IPS DF 19.7 (cell line): Measurements from ENCODE around the gene GPHN.

Experiments used
- DNase-seq: peaks from one replicate; pipeline ENCODE4 v3.0.0-alpha.2; 2013; ENCODE audit warnings: low read depth, low spot score

The GPHN gene

GRCh38 chr14:67045440-67045839, 537.5 kb downstream of the GPHN start:
- no peak for DNase-seq

- no peak for DNase-seq
These were observed 542.9 kb downstream of the GPHN start for GRCh38 chr14:67050896-67051295.

GRCh38 chr14:67056684-67057083, 548.7 kb downstream of the GPHN start:
- no peak for DNase-seq

GRCh38 chr14:67059596-67059995, 551.6 kb downstream of the GPHN start:
- no peak for DNase-seq

GRCh38 chr14:67060546-67060945, 552.6 kb downstream of the GPHN start:
- DNase-seq, result no peak

- peak; percentile 28 for DNase-seq
These were observed 559.3 kb downstream of the GPHN start for GRCh38 chr14:67067070-67067814.

GRCh38 chr14:67068251-67068650, 560.3 kb downstream of the GPHN start:
- no peak for DNase-seq

GRCh38 chr14:67071506-67071905, 563.6 kb downstream of the GPHN start:
- DNase-seq, result no peak

- no peak for DNase-seq
These were observed 570.0 kb downstream of the GPHN start for GRCh38 chr14:67077921-67078320.

- no peak for DNase-seq
These were observed 571.9 kb downstream of the GPHN start for GRCh38 chr14:67079846-67080245.

- no peak for DNase-seq
These were observed 600.3 kb downstream of the GPHN start for GRCh38 chr14:67108230-67108629.

GRCh38 chr14:67111022-67111421, 603.1 kb downstream of the GPHN start:
- no peak for DNase-seq

- DNase-seq, result no peak
These were observed 604.4 kb downstream of the GPHN start for GRCh38 chr14:67112344-67112743.

GRCh38 chr14:67127174-67127573, 619.2 kb downstream of the GPHN start:
- DNase-seq, result no peak

GRCh38 chr14:67129768-67130167, 621.8 kb downstream of the GPHN start:
- no peak for DNase-seq

- DNase-seq, result no peak
These were observed 623.7 kb downstream of the GPHN start for GRCh38 chr14:67131691-67132090.

- no peak for DNase-seq
These were observed 625.2 kb downstream of the GPHN start for GRCh38 chr14:67133144-67133543.

- no peak for DNase-seq
These were observed 625.9 kb downstream of the GPHN start for GRCh38 chr14:67133595-67134441.

- DNase-seq, result no peak
These were observed 629.9 kb downstream of the GPHN start for GRCh38 chr14:67137744-67138371.

GRCh38 chr14:67140556-67140955, 632.6 kb downstream of the GPHN start:
- no peak for DNase-seq

- DNase-seq, result no peak
These were observed 633.4 kb downstream of the GPHN start for GRCh38 chr14:67141146-67141900.
